ENCODE results near the gene SRP68. TPM values are rescaled to one million over a fixed set of nuclear protein-coding genes. Genes with fewer than 3 reads are reported as not detected.

Gene SRP68
- polyA plus RNA-seq: 65.2 TPM
- long read RNA-seq, donor 1, transcript SRP68-201 (16 exons, 2,649 nt): major isoform, 9 of 10 reads
- long read RNA-seq, donor 1, partial matches to known transcripts: 0 of 10 reads
- long read RNA-seq, donor 1, other reads (novel, unspliced or antisense): 0 of 10 reads
- long read RNA-seq, donor 2, transcript SRP68-201 (16 exons, 2,649 nt): major isoform, 16 of 20 reads
- long read RNA-seq, donor 2, partial matches to known transcripts: 0 of 20 reads
- long read RNA-seq, donor 2, other reads (novel, unspliced or antisense): 0 of 20 reads
- long read RNA-seq, donor 3: 0 reads
- long read RNA-seq, donor 4, partial matches to known transcripts: 0 of 3 reads
- long read RNA-seq, donor 4, other reads (novel, unspliced or antisense): 0 of 3 reads
- long read RNA-seq, donor 5, transcript SRP68-201 (16 exons, 2,649 nt): major isoform, 10 of 10 reads
- long read RNA-seq, donor 5, partial matches to known transcripts: 0 of 10 reads
- long read RNA-seq, donor 5, other reads (novel, unspliced or antisense): 0 of 10 reads
- long read RNA-seq, donor 6, transcript SRP68-201 (16 exons, 2,649 nt): major isoform, 15 of 15 reads
- long read RNA-seq, donor 6, partial matches to known transcripts: 0 of 15 reads
- long read RNA-seq, donor 6, other reads (novel, unspliced or antisense): 0 of 15 reads
- long read RNA-seq, donor 7, partial matches to known transcripts: 0 of 7 reads
- long read RNA-seq, donor 7, other reads (novel, unspliced or antisense): 0 of 7 reads
- long read RNA-seq, donor 8, transcript SRP68-201 (16 exons, 2,649 nt): major isoform, 15 of 15 reads
- long read RNA-seq, donor 8, partial matches to known transcripts: 0 of 15 reads
- long read RNA-seq, donor 8, other reads (novel, unspliced or antisense): 0 of 15 reads
- long read RNA-seq, donor 9, transcript SRP68-201 (16 exons, 2,649 nt): major isoform, 6 of 9 reads
- long read RNA-seq, donor 9, partial matches to known transcripts: 0 of 9 reads
- long read RNA-seq, donor 9, other reads (novel, unspliced or antisense): 0 of 9 reads
- long read RNA-seq, donor 10, transcript SRP68-201 (16 exons, 2,649 nt): major isoform, 14 of 15 reads
- long read RNA-seq, donor 10, partial matches to known transcripts: 0 of 15 reads
- long read RNA-seq, donor 10, other reads (novel, unspliced or antisense): 0 of 15 reads
- long read RNA-seq, donor 11, transcript SRP68-201 (16 exons, 2,649 nt): major isoform, 14 of 15 reads
- long read RNA-seq, donor 11, partial matches to known transcripts: 0 of 15 reads
- long read RNA-seq, donor 11, other reads (novel, unspliced or antisense): 0 of 15 reads

- H3K9me3 ChIP-seq (ENCODE audit: control insufficient read depth, low read depth, low read length): peaks cover 8% of the 10 kb centered on the region
- DNase-seq: peak; percentile 91 to 93
- peak within 1 kb of the TSS; percentile 92 for H3K4me3 ChIP-seq (ENCODE audit: low read length)
- peaks cover 7% of the 10 kb centered on the region for H3K36me3 ChIP-seq (ENCODE audit: control insufficient read depth, insufficient read depth, low read length)
- H3K27ac ChIP-seq (ENCODE audit: low read length): peak within 1 kb of the TSS; percentile 14
- H3K27me3 ChIP-seq (ENCODE audit: control insufficient read depth, insufficient read depth, low read length): peaks cover 40% of the 10 kb centered on the region
- peaks cover 26% of the 10 kb centered on the region for H3K4me1 ChIP-seq (ENCODE audit: control insufficient read depth, insufficient read depth, low read length)
- 0% methylated on average over 1 of the region's 57 CpGs for WGBS (ENCODE audit: insufficient coverage, low lambda C conversion rate)
Observed at GRCh38 chr17:76072148-76072858, at the start of gene SRP68. TSS of gene SRP68 (minus strand) at chr17:76072517. CDS start at chr17:76072491, 26 bp downstream.

GRCh38 chr17:76121932-76122430 is 49.7 kb upstream of the SRP68 start:
- H3K9me3 ChIP-seq (ENCODE audit: control insufficient read depth, low read depth, low read length): no peaks in the 10 kb centered on the region
- H3K4me1 ChIP-seq (ENCODE audit: control insufficient read depth, insufficient read depth, low read length): peaks cover 3% of the 10 kb centered on the region
- H3K27me3 ChIP-seq (ENCODE audit: control insufficient read depth, insufficient read depth, low read length): no peaks in the 10 kb centered on the region
- no CpG with 5 or more reads among the region's 42 CpGs for WGBS (ENCODE audit: insufficient coverage, low lambda C conversion rate)
- H3K36me3 ChIP-seq (ENCODE audit: control insufficient read depth, insufficient read depth, low read length): no peaks in the 10 kb centered on the region
- peak in 1 of 2 donors; percentile 17 for DNase-seq
- H3K27ac ChIP-seq (ENCODE audit: low read length): no peak overlapping the region
- peak overlapping the region; percentile 24 for H3K4me3 ChIP-seq (ENCODE audit: low read length)

GRCh38 chr17:76120658-76121008 is 48.3 kb upstream of the SRP68 start:
- Histone ChIP-seq H3K27ac (ENCODE audit: low read length) (no peak overlapping the region), H3K9me3 (ENCODE audit: control insufficient read depth, low read depth, low read length) (no peaks in the 10 kb centered on the region), H3K27me3 (ENCODE audit: control insufficient read depth, insufficient read depth, low read length) (no peaks in the 10 kb centered on the region), H3K4me3 (ENCODE audit: low read length) (no peak overlapping the region), H3K4me1 (ENCODE audit: control insufficient read depth, insufficient read depth, low read length) (peaks cover 3% of the 10 kb centered on the region), H3K36me3 (ENCODE audit: control insufficient read depth, insufficient read depth, low read length) (no peaks in the 10 kb centered on the region)
- DNase-seq: no peak
- no CpG with 5 or more reads among the region's 5 CpGs for WGBS (ENCODE audit: insufficient coverage, low lambda C conversion rate)

DNA sequence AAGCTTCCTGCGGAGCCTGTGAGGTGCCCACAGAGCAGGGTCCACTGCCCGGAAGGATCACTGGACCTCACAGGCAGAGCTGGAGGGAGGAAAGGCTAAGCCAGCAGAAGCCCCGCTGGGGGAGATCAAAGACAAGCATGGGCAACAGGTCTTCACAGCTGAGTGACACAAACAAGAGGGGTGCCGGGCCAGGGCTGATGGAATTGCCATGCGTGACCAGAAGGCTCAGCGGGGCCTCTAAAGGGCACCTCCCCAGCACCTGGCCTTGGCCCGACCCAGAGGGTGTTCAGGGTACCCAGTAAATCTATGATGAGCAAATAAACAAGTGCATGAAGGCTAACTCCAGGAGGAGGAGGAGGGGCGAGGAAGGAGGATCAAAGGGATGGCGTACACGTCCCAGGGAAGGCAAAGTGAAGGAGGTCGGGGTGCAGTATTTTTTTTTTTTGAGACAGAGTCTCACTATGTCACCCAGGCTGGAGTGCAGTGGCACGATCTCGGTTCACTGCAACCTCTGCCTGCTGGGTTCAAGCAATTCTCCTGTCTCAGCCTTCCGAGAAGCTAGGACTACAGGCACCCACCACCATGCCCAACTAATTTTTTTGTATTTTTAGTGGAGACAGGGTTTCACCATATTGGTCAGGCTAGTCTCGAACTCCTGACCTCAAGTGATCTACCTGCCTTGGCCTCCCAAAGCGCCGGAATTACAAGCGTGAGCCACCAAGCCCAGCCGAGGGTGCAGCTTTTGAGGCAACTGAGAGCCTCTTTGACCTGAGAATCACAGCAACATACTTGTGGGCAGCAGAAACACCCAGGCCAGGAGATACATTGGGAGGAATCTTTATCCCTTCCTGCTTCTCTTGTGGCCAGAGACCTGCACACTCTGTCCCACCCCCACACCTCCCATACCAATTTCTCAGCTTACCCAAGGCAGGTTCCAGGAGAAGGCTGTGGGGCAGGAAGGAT is 47.4 kb upstream of the SRP68 start:
- Histone ChIP-seq H3K36me3 (ENCODE audit: control insufficient read depth, insufficient read depth, low read length) (no peaks in the 10 kb centered on the region), H3K4me3 (ENCODE audit: low read length) (no peak overlapping the region), H3K9me3 (ENCODE audit: control insufficient read depth, low read depth, low read length) (no peaks in the 10 kb centered on the region), H3K4me1 (ENCODE audit: control insufficient read depth, insufficient read depth, low read length) (peaks cover 3% of the 10 kb centered on the region), H3K27ac (ENCODE audit: low read length) (no peak overlapping the region), H3K27me3 (ENCODE audit: control insufficient read depth, insufficient read depth, low read length) (no peaks in the 10 kb centered on the region)
- DNase-seq: no peak
- no CpG with 5 or more reads among the region's 19 CpGs for WGBS (ENCODE audit: insufficient coverage, low lambda C conversion rate)

- H3K36me3 ChIP-seq (ENCODE audit: control insufficient read depth, insufficient read depth, low read length): no peaks in the 10 kb centered on the region
- no peak overlapping the region for H3K4me3 ChIP-seq (ENCODE audit: low read length)
- H3K27ac ChIP-seq (ENCODE audit: low read length): no peak overlapping the region
- H3K4me1 ChIP-seq (ENCODE audit: control insufficient read depth, insufficient read depth, low read length): no peaks in the 10 kb centered on the region
- no CpG with 5 or more reads among the region's 7 CpGs for WGBS (ENCODE audit: insufficient coverage, low lambda C conversion rate)
- no peaks in the 10 kb centered on the region for H3K9me3 ChIP-seq (ENCODE audit: control insufficient read depth, low read depth, low read length)
- no peak for DNase-seq
- H3K27me3 ChIP-seq (ENCODE audit: control insufficient read depth, insufficient read depth, low read length): no peaks in the 10 kb centered on the region
Observed at GRCh38 chr17:76115138-76115754, 42.9 kb upstream of the SRP68 start.

GRCh38 chr17:76111956-76112355 is 39.6 kb upstream of the SRP68 start:
- Histone ChIP-seq H3K4me1 (ENCODE audit: control insufficient read depth, insufficient read depth, low read length) (no peaks in the 10 kb centered on the region), H3K9me3 (ENCODE audit: control insufficient read depth, low read depth, low read length) (no peaks in the 10 kb centered on the region), H3K4me3 (ENCODE audit: low read length) (no peak overlapping the region), H3K36me3 (ENCODE audit: control insufficient read depth, insufficient read depth, low read length) (no peaks in the 10 kb centered on the region), H3K27me3 (ENCODE audit: control insufficient read depth, insufficient read depth, low read length) (no peaks in the 10 kb centered on the region), H3K27ac (ENCODE audit: low read length) (no peak overlapping the region)
- no peak for DNase-seq
- WGBS (ENCODE audit: insufficient coverage, low lambda C conversion rate): no CpG with 5 or more reads among the region's 2 CpGs

GRCh38 chr17:76107509-76107908 is 35.2 kb upstream of the SRP68 start:
- Histone ChIP-seq H3K9me3 (ENCODE audit: control insufficient read depth, low read depth, low read length) (peaks cover 3% of the 10 kb centered on the region), H3K36me3 (ENCODE audit: control insufficient read depth, insufficient read depth, low read length) (no peaks in the 10 kb centered on the region), H3K4me1 (ENCODE audit: control insufficient read depth, insufficient read depth, low read length) (peaks cover 13% of the 10 kb centered on the region), H3K27me3 (ENCODE audit: control insufficient read depth, insufficient read depth, low read length) (no peaks in the 10 kb centered on the region), H3K4me3 (ENCODE audit: low read length) (no peak overlapping the region), H3K27ac (ENCODE audit: low read length) (no peak overlapping the region)
- no peak for DNase-seq
- WGBS (ENCODE audit: insufficient coverage, low lambda C conversion rate): 85% methylated on average over 2 of the region's 6 CpGs

DNA sequence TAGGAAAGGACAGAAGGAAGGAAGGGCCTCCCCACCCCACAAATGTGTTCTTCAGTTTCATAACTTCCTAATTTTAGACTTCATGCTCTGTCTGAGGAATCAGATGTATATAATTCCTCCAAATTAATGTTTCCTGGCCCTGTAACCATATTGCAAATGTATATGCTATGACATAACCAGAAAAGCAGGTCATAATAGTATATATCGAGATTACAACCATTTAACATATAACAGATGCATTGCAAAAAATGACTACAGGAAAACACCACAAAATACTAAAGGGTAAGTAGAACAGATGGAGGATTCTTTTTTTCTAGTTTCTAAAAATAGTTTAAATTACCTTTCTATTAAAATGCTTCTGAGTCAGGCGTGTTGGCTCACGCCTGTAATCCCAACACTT is 34.4 kb upstream of the SRP68 start:
- DNase-seq: no peak
- Histone ChIP-seq H3K27me3 (ENCODE audit: control insufficient read depth, insufficient read depth, low read length) (no peaks in the 10 kb centered on the region), H3K27ac (ENCODE audit: low read length) (peak overlapping the region; percentile 45), H3K9me3 (ENCODE audit: control insufficient read depth, low read depth, low read length) (peaks cover 3% of the 10 kb centered on the region), H3K36me3 (ENCODE audit: control insufficient read depth, insufficient read depth, low read length) (peaks cover 5% of the 10 kb centered on the region), H3K4me3 (ENCODE audit: low read length) (no peak overlapping the region), H3K4me1 (ENCODE audit: control insufficient read depth, insufficient read depth, low read length) (peaks cover 16% of the 10 kb centered on the region)
- no CpG with 5 or more reads among the region's 3 CpGs for WGBS (ENCODE audit: insufficient coverage, low lambda C conversion rate)

Measured in large intestine (tissue), 12 donors.